BJ (cell line): ENCODE measurements around the gene HBEGF. TPM values are rescaled to one million over a fixed set of nuclear protein-coding genes. Genes with fewer than 3 reads are reported as not detected.

ENCODE experiments used
- CTCF ChIA-PET: fragments of 350-600 bp; formaldehyde crosslinking; extraction: SDS; loops from one replicate; lab custom pipeline; 2021; ENCODE audit warnings: antibody characterized with exemption, inconsistent platforms; lab: Yijun Ruan, JAX
- POLR2A ChIA-PET: fragments of 300-600 bp; sonication (Branson Sonifier 250); formaldehyde crosslinking; extraction: SDS; loops from one replicate; lab custom pipeline; 2021; ENCODE audit warnings: antibody characterized with exemption; lab: Charles Lee
- DNase-seq: peaks from one replicate; pipeline ENCODE4 v3.0.0-alpha.2; 2011; ENCODE audit warnings: low read depth
- H3K27me3 ChIP-seq: 2 replicates; pipeline ENCODE4 v1.6.0; 2011; ENCODE audit warnings: low read length; ENCODE audit not compliant: control insufficient read depth, insufficient read depth
- H3K36me3 ChIP-seq: 2 replicates; pipeline ENCODE4 v1.5.1; 2011; ENCODE audit warnings: low read length; ENCODE audit not compliant: control insufficient read depth, insufficient read depth
- H3K4me3 ChIP-seq: 2 replicates; pipeline ENCODE4 v1.5.1; 2011; ENCODE audit warnings: low read depth, mild to moderate bottlenecking, control low read depth, low read length
- CTCF ChIP-seq: IDR thresholded peaks from 2 replicates; pipeline ENCODE4 v1.5.1; 2011; ENCODE audit warnings: low read depth, mild to moderate bottlenecking, control low read depth, inconsistent platforms, low read length, moderate library complexity; ENCODE audit not compliant: insufficient read depth
- polyA plus RNA-seq: library from polyadenylated mRNA; depleted of rRNA; stranded (reverse); fragments of >200 nt; gene quantifications from 2 replicates; pipeline ENCODE4 v1.2.3, GENCODE V29; 2011

The HBEGF gene
- polyA plus RNA-seq, 1 experiment = 3.1 TPM

GRCh38 chr5:140362311-140362710 lies 15.9 kb upstream of the HBEGF start:
- no peak for TF ChIP-seq CTCF
- no peaks in the 10 kb centered on the region for H3K27me3 ChIP-seq
- CTCF ChIA-PET = interaction anchor here (0.8 to 11.3 kb wide), 5 partner anchors 10 to 280 kb away, joined by 3 to 230 read pairs (median 18); no protein-coding TSS in a partner anchor

GRCh38 chr5:140361901-140362300 lies 15.5 kb upstream of the HBEGF start:
- no peak for TF ChIP-seq CTCF
- Histone ChIP-seq H3K36me3 (no peaks in the 10 kb centered on the region), H3K4me3 (no peak overlapping the region), H3K27me3 (no peaks in the 10 kb centered on the region)
- ChIA-PET POLR2A (no interaction called here), CTCF (interaction anchor here (0.8 to 11.3 kb wide), 6 partner anchors 10 to 280 kb away, joined by 3 to 230 read pairs (median 23); partner anchors contain the start of gene HBEGF)
- no peak for DNase-seq

More at GRCh38 chr5:140362311-140362710, 15.9 kb upstream of the HBEGF start:
- no peak for DNase-seq
- H3K4me3 ChIP-seq = no peak overlapping the region
- no peaks in the 10 kb centered on the region for H3K36me3 ChIP-seq
- POLR2A ChIA-PET = no interaction called here

- ChIA-PET POLR2A (interaction anchor here (0.6 kb wide), 1 partner anchor 29 kb away, joined by 29 read pairs; no protein-coding TSS in a partner anchor), CTCF (interaction anchor here (0.7 to 11.3 kb wide), 7 partner anchors 9 to 286 kb away, joined by 3 to 230 read pairs (median 5); partner anchors contain the start of genes HBEGF, IK and NDUFA2)
- Histone ChIP-seq H3K4me3 (no peak overlapping the region), H3K36me3 (no peaks in the 10 kb centered on the region), H3K27me3 (no peaks in the 10 kb centered on the region)
- DNase-seq = no peak
- no peak for TF ChIP-seq CTCF
Measured at GRCh38 chr5:140360681-140361479, 14.5 kb upstream of the HBEGF start.

- TF ChIP-seq CTCF = no peak
- ChIA-PET POLR2A (no interaction called here), CTCF (interaction anchor here (0.9 to 11.3 kb wide), 8 partner anchors 8 to 360 kb away, joined by 3 to 230 read pairs (median 5); partner anchors contain the start of genes HBEGF, IK and NDUFA2)
- no peak within 1 kb of the TSS for H3K4me3 ChIP-seq
- H3K27me3 ChIP-seq = no peaks in the 10 kb centered on the region
- no peak for DNase-seq
- no peaks in the 10 kb centered on the region for H3K36me3 ChIP-seq
Measured at GRCh38 chr5:140360101-140360500, 13.7 kb upstream of the HBEGF start, which contains the start of gene SLC4A9. SLC4A9 (plus strand) TSS chr5:140360194; CDS start chr5:140360237, 43 bp downstream.

GRCh38 chr5:140358738-140359310 lies 12.4 kb upstream of the HBEGF start:
- ChIA-PET POLR2A (no interaction called here), CTCF (interaction anchor here (0.6 to 11.3 kb wide), 20 partner anchors 8 to 571 kb away, joined by 3 to 230 read pairs (median 3); partner anchors contain the start of genes HARS1, HARS2 and HBEGF)
- Histone ChIP-seq H3K36me3 (no peaks in the 10 kb centered on the region), H3K27me3 (no peaks in the 10 kb centered on the region), H3K4me3 (no peak overlapping the region)
- no peak for DNase-seq
- peak; percentile 59 for TF ChIP-seq CTCF
